Ascending aorta (tissue), 2 donors: ENCODE data around the gene LRRC34. TPM values are rescaled to one million over a fixed set of nuclear protein-coding genes. Genes with fewer than 3 reads are reported as not detected.
A peak's percentile ranks its signal among the peaks of the same experiment; 100 is the strongest.

Experiments
- DNase-seq, 2 donors: peaks; one replicate each; pipeline ENCODE4 v3.0.0-alpha.2; 2019; ENCODE audit warnings: low spot score in 2 of 2
- H3K27ac ChIP-seq, 2 donors: fragments of 200-600 bp; sonication (generic); one replicate each; pipeline ENCODE4 v1.5.1; 2016 to 2017; ENCODE audit warnings: mild to moderate bottlenecking in 1 of 2
- H3K27me3 ChIP-seq: fragments of 200-600 bp; sonication (generic); one replicate; pipeline ENCODE4 v1.5.1; 2017
- H3K36me3 ChIP-seq, 2 donors: fragments of 200-600 bp; sonication (generic); one replicate each; pipeline ENCODE4 v1.5.1; 2016
- H3K4me1 ChIP-seq, 2 donors: fragments of 200-600 bp; sonication (generic); one replicate each; pipeline ENCODE4 v1.5.1; 2016 to 2017; ENCODE audit warnings: mild to moderate bottlenecking in 1 of 2
- H3K4me3 ChIP-seq, 2 donors: fragments of 200-600 bp; sonication (generic); one replicate each; pipeline ENCODE4 v1.5.1; 2016 to 2017; ENCODE audit warnings: mild to moderate bottlenecking in 1 of 2
- H3K9me3 ChIP-seq, 2 donors: fragments of 200-600 bp; sonication (generic); one replicate each; pipeline ENCODE4 v1.5.1; 2016
- intact Hi-C: fragments of 100-400 bp; cut with DNase I; formaldehyde crosslinking; loops from one replicate; pipeline ENCODE4 v1.15.1; 2023
- total RNA-seq: library from RNA; depleted of rRNA; stranded (reverse); fragments of >200 nt; gene quantifications from one replicate; pipeline ENCODE4 v1.1.0, GENCODE V29; 2016
- TF ChIP-seq, protein P1 (sequence below), 3 experiments: fragments of 200-600 bp in 2 of 3; fragments of 450-650 bp in 1 of 3; sonication (generic) in 2 of 3; IDR thresholded peaks; one replicate each; pipeline ENCODE4 v1.5.1; 2016 to 2019; ENCODE audit warnings: antibody characterized with exemption in 3 of 3, mild to moderate bottlenecking in 1 of 3, moderate library complexity in 1 of 3

The LRRC34 gene
- total RNA-seq, 1 donor from 2014 or later, result 3.5 TPM

DNA sequence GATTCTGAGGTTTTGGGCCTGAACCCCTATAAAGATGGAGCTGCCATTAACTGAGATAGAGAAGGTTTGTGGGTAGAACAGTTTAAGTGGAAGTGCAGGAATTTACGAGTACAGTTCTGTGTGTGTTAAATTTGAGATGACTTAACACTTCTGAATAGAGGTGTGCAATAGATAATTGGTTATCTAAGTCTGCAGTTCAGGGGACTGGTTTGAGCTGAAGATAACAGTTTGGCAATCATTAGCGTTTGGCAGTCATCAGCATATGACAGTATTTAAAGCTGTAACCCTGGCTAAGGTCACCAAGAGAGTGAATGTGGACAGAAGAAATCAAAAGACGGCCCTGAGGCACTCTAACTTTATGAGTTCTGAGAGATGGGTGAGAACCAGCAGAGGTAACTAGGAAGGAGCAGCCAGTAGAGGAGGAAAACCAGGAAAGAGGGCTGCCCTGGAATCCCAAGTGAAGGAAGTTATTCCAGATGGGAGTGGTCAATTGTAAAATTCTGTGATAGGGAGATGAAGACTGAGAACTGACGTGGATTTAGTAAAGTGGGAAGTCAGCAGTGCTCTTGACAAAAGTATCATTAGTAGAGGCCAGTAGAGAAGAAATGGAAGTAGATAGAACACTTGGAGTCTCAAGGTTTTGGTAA, 31.4 kb downstream of the LRRC34 start:
- intact Hi-C loops, result no loop called here

GRCh38 chr3:169780742-169781141, 32.0 kb downstream of the LRRC34 start:
- Histone ChIP-seq H3K4me1 (no peaks in the 10 kb centered on the region), H3K27ac (no peak overlapping the region), H3K9me3 (no peaks in the 10 kb centered on the region), H3K4me3 (no peak overlapping the region), H3K27me3 (no peaks in the 10 kb centered on the region), H3K36me3 (peaks cover 57 to 65% of the 10 kb centered on the region in 2 donors)
- TF ChIP-seq, protein P1, sequence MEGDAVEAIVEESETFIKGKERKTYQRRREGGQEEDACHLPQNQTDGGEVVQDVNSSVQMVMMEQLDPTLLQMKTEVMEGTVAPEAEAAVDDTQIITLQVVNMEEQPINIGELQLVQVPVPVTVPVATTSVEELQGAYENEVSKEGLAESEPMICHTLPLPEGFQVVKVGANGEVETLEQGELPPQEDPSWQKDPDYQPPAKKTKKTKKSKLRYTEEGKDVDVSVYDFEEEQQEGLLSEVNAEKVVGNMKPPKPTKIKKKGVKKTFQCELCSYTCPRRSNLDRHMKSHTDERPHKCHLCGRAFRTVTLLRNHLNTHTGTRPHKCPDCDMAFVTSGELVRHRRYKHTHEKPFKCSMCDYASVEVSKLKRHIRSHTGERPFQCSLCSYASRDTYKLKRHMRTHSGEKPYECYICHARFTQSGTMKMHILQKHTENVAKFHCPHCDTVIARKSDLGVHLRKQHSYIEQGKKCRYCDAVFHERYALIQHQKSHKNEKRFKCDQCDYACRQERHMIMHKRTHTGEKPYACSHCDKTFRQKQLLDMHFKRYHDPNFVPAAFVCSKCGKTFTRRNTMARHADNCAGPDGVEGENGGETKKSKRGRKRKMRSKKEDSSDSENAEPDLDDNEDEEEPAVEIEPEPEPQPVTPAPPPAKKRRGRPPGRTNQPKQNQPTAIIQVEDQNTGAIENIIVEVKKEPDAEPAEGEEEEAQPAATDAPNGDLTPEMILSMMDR (IDR thresholded peaks at IDR 0.05), result no peak
- no peak for DNase-seq
- intact Hi-C loops, result no loop called here

More for the DNA sequence above, 31.4 kb downstream of the LRRC34 start:
- Histone ChIP-seq H3K4me3 (no peak overlapping the region), H3K27me3 (no peaks in the 10 kb centered on the region), H3K9me3 (no peaks in the 10 kb centered on the region), H3K36me3 (peaks cover 63 to 70% of the 10 kb centered on the region in 2 donors), H3K27ac (no peak overlapping the region), H3K4me1 (no peaks in the 10 kb centered on the region)
- TF ChIP-seq, protein P1 (IDR thresholded peaks at IDR 0.05), result no peak
- DNase-seq, result no peak

- intact Hi-C loops, result no loop called here
- Histone ChIP-seq H3K27ac (no peak overlapping the region), H3K4me3 (no peak overlapping the region), H3K9me3 (no peaks in the 10 kb centered on the region), H3K36me3 (peaks cover 52 to 59% of the 10 kb centered on the region in 2 donors), H3K27me3 (no peaks in the 10 kb centered on the region), H3K4me1 (peaks cover 7 to 14% of the 10 kb centered on the region in 2 donors)
- TF ChIP-seq, protein P1 (IDR thresholded peaks at IDR 0.05), result no peak
- DNase-seq, result no peak
These were observed 34.9 kb downstream of the LRRC34 start for GRCh38 chr3:169777822-169778221.

DNA sequence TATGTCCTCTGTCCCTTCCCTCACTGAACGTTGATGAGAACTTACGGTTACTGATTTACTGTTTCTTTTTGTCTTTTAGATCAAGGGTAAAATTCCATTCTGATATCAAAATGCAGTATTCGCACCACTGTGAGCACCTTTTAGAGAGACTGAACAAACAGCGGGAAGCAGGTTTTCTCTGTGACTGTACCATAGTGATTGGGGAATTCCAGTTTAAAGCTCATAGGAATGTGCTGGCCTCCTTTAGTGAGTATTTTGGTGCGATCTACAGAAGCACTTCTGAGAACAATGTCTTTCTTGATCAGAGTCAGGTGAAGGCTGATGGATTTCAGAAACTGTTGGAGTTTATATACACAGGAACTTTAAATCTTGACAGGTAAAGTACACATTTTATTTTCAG, 38.5 kb downstream of the LRRC34 start:
- no peak for DNase-seq
- Histone ChIP-seq H3K4me3 (peak overlapping the region; percentile 75 to 78), H3K36me3 (peaks cover 20 to 32% of the 10 kb centered on the region in 2 donors), H3K4me1 (peaks cover 7 to 14% of the 10 kb centered on the region in 2 donors), H3K27ac (peak overlapping the region; percentile 96 to 97), H3K9me3 (no peaks in the 10 kb centered on the region), H3K27me3 (no peaks in the 10 kb centered on the region)
- intact Hi-C loops, result loop anchor here (5.0 kb wide), 2 partner anchors 193 to 408 kb away; partner anchors contain the start of genes PHC3 and SEC62
- TF ChIP-seq, protein P1 (IDR thresholded peaks at IDR 0.05), result no peak

GRCh38 chr3:169772897-169773816, 39.5 kb downstream of the LRRC34 start, which contains the start of gene MYNN:
MYNN (plus strand) TSS chr3:169773396; CDS start chr3:169774296, 900 bp downstream.
- TF ChIP-seq, protein P1 (IDR thresholded peaks at IDR 0.05), result peak in 1 of 3 experiments; percentile 11
- Histone ChIP-seq H3K4me1 (peaks cover 7 to 14% of the 10 kb centered on the region in 2 donors), H3K27ac (peak within 1 kb of the TSS; percentile 96 to 97), H3K4me3 (peak within 1 kb of the TSS; percentile 75 to 78), H3K9me3 (no peaks in the 10 kb centered on the region), H3K27me3 (no peaks in the 10 kb centered on the region), H3K36me3 (peaks cover 11 to 25% of the 10 kb centered on the region in 2 donors)
- intact Hi-C loops, result loop anchor here (2.0 to 5.0 kb wide), 4 partner anchors 194 to 626 kb away; partner anchors contain the start of genes PHC3, SEC62 and SKIL
- peak; percentile 74 to 96 for DNase-seq
